ENCODE measurements around the gene PM20D2. TPM values are rescaled to one million over a fixed set of nuclear protein-coding genes. Genes with fewer than 3 reads are reported as not detected.

The PM20D2 gene
- total and polyA plus RNA-seq, 2 of the 13 experiments (the other 11 are each of a cell fraction or from before 2014, with no cell fraction given), result 13.3 to 26.3 TPM

- TF ChIP-seq RNF2 (conservative IDR thresholded peaks at IDR 0.05; ENCODE audit: low read depth) (no peak), SRSF9 (IDR thresholded peaks at IDR 0.05; ENCODE audit: borderline replicate concordance, insufficient read depth, low read depth, low read length, poor library complexity, severe bottlenecking) (no peak), IRF1 (CRISPR knock-in tag; IDR thresholded peaks at IDR 0.05; ENCODE audit: low read depth) (no peak)
Measured at GRCh38 chr6:89116702-89117101, 29.2 kb upstream of the PM20D2 start (continued).

GRCh38 chr6:89117211-89118108 lies 28.4 kb upstream of the PM20D2 start, which contains the start of gene SRSF12:
Gene SRSF12, minus strand, starts transcription at chr6:89118071. Its CDS starts 184 bp downstream, at chr6:89117887.
- no peak within 1 kb of the TSS for H3K27ac ChIP-seq (ENCODE audit: extremely low read length, insufficient read depth, low read length)
- H3K79me2 ChIP-seq (ENCODE audit: insufficient read depth, low read length), result no peaks in the 10 kb centered on the region
- no TSS peak for BruUV-seq (replicated peaks)
- peak within 1 kb of the TSS; percentile 94 for H3K4me2 ChIP-seq (ENCODE audit: low read depth, low read length)
- no peaks in the 10 kb centered on the region for H3K36me3 ChIP-seq (replicated peaks in 1 of 2; ENCODE audit: control insufficient read depth in 1 of 2, insufficient read depth in 2 of 2, low read length in 2 of 2)
- ChIA-PET POLR2A (interaction anchor here (0.6 to 2.1 kb wide), 5 partner anchors 13 to 134 kb away, joined by 3 to 12 read pairs (median 3); partner anchors contain the start of genes PM20D2 and PNRC1), CTCF (ENCODE audit: low intra/inter-chr PET ratio, low total read pairs) (interaction anchor here (1.0 to 1.4 kb wide), 2 partner anchors 125 to 134 kb away, joined by 3 read pairs; no protein-coding TSS in a partner anchor)
- in situ Hi-C loops (cut with HindIII; ENCODE audit: extremely low pct_ligation_motif_present, low pct_unique_long_range_greater_than_20kb), result no loop called here
- peak within 1 kb of the TSS; percentile 81 for H2AFZ ChIP-seq (ENCODE audit: low read length)
- no peaks in the 10 kb centered on the region for H3K27me3 ChIP-seq (ENCODE audit: control insufficient read depth in 1 of 2, insufficient read depth in 2 of 2, low read length in 2 of 2)
- peaks cover 38% of the 10 kb centered on the region for H3K4me1 ChIP-seq (ENCODE audit: insufficient read depth, low read length)
- no peaks in the 10 kb centered on the region for H4K20me1 ChIP-seq (ENCODE audit: insufficient read depth, low read length)
- peak within 1 kb of the TSS; percentile 71 for H3K9ac ChIP-seq (ENCODE audit: insufficient read depth, low read depth, low read length)
- DNase-seq (ENCODE audit: low spot score) (no peak), FAIRE-seq (no peak), ATAC-seq (peak; percentile 91)
- 1% methylated on average over 19 of the region's 106 CpGs for WGBS (ENCODE audit: low lambda C conversion rate)
- intact Hi-C loops (cut with micrococcal nuclease; ENCODE audit: unreplicated experiment), result loop anchor here (1.0 kb wide), 1 partner anchor 135 kb away; no protein-coding TSS in a partner anchor
- peak within 1 kb of the TSS; percentile 64 to 79 (median 78) for H3K4me3 ChIP-seq (replicated peaks in 1 of 3; ENCODE audit: insufficient read depth in 1 of 3, low read depth in 2 of 3, low read length in 3 of 3)
- no peaks in the 10 kb centered on the region for H3K9me3 ChIP-seq (ENCODE audit: low read length)
- TF ChIP-seq ZNF687 (CRISPR knock-in tag; IDR thresholded peaks at IDR 0.05) (peak; percentile 82), ZNF124 (CRISPR knock-in tag; IDR thresholded peaks at IDR 0.05) (no peak), RERE (CRISPR knock-in tag; IDR thresholded peaks at IDR 0.05; ENCODE audit: low read depth) (no peak), ZNF230 (CRISPR knock-in tag; IDR thresholded peaks at IDR 0.05) (no peak), ZNF616 (CRISPR knock-in tag; IDR thresholded peaks at IDR 0.05; ENCODE audit: low read depth) (no peak), IRX3 (CRISPR knock-in tag; IDR thresholded peaks at IDR 0.05; ENCODE audit: borderline replicate concordance, low read depth) (no peak)

Data from HepG2 (cell line).